GM12872 (cell line): ENCODE data around the gene LRBA.

ENCODE experiments used
- CTCF ChIP-seq: IDR thresholded peaks from 3 replicates; pipeline ENCODE4 v1.5.1; 2011; ENCODE audit warnings: low read depth, mild to moderate bottlenecking, low read length, moderate library complexity; ENCODE audit not compliant: insufficient read depth

Gene LRBA

GRCh38 chr4:150570862-150571261 lies 444.2 kb downstream of the LRBA start:
- TF ChIP-seq CTCF = no peak

- no peak for TF ChIP-seq CTCF
These were observed 445.0 kb downstream of the LRBA start for GRCh38 chr4:150569998-150570535.

GRCh38 chr4:150569384-150569987 lies 445.6 kb downstream of the LRBA start:
- TF ChIP-seq CTCF = no peak

- no peak for TF ChIP-seq CTCF
These were observed 448.0 kb downstream of the LRBA start for GRCh38 chr4:150567070-150567469.

- no peak for TF ChIP-seq CTCF
These were observed 452.3 kb downstream of the LRBA start for GRCh38 chr4:150562751-150563150.

GRCh38 chr4:150562250-150562649 lies 452.8 kb downstream of the LRBA start:
- no peak for TF ChIP-seq CTCF

GRCh38 chr4:150561143-150561737 lies 453.8 kb downstream of the LRBA start:
- TF ChIP-seq CTCF = no peak
